Activated T-cell treated with anti-CD3 and anti-CD28 coated beads, Interleukin-2, amount 50 U/mL, for 1 hour (primary cell): ENCODE results near the gene NANOS3.

Source experiments
- DNase-seq: peaks from one replicate; pipeline ENCODE4 v3.0.0-alpha.2; 2020

Gene NANOS3

DNA sequence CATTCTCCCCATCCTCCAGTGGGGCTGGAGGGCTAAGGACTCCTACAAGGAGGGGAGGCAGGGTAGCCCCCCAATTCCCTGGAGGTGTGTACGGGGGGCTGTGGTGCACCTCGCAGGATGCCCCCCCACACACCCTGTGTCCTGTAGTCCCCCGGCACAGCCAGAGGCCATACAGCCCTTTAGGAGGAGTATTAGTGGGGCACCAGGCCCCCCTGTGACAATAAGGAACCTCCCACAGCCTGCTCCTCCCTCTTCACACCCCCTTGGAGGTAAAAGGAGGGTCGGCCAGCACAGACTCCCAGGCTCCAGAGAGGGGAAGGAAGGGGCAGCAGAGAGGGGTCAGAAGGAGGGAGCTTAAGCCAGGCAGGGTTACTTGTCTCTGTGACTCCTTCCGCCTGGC lies at the start of gene NANOS3:
Gene NANOS3, plus strand, starts transcription at position 301 of the 400 bp plus-strand sequence. CDS start 115 bp downstream, outside the sequence.
- DNase-seq: no peak

- DNase-seq: no peak
Observed at GRCh38 chr19:13827656-13828055, 49.3 kb upstream of the NANOS3 start.

- DNase-seq: peak; percentile 54
Observed at GRCh38 chr19:13830114-13830740, 46.7 kb upstream of the NANOS3 start.

GRCh38 chr19:13830741-13831536 lies 46.0 kb upstream of the NANOS3 start:
- DNase-seq: peak; percentile 59

DNA sequence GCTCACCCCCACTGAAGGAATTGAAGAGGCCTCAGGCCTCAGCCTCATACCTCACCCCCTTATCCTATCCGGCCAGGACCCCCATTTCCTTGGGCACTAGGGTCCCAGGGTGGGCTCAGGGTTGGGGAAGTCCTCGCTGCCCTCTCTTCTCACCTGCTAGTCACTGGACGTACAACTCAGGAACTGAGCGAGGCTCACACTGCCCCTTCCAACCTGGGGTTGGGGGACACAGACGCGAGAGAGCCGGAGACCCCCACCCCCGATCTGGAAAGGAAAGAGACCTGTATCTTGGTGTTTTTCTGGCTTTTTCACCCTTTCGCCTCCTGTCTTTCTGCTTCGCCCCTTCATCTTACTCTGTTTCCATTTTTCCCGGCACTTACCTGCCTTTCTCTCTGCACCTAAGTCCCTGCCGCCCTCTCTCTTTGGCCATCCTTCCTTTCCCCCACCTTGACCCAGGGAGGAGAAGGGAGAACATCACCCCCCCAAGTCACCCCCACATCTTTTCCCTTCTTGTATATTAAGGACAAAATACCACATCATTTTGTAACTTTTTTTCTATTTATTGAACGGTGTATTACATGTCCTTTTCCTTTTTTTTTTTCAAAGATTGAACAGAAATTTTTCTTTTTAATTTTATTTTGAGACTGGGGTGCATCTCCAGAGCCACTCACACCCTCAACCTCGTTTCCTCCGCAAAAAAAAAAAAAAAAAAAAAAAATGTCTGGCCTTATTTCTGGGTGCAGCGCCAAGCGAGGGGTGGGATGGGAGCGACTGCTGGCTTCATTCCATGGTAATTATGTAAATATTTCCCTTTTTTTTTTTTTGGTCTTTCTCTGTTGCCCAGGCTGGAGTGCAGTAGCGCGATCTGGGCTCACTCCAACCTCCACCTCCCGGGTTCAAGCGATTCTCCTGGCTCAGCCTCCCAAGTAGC lies 45.1 kb upstream of the NANOS3 start:
- DNase-seq: no peak

GRCh38 chr19:13833330-13834243 lies 43.3 kb upstream of the NANOS3 start:
- peak; percentile 96 for DNase-seq

GRCh38 chr19:13834244-13835069 lies 42.5 kb upstream of the NANOS3 start:
- DNase-seq: peak; percentile 58

DNA sequence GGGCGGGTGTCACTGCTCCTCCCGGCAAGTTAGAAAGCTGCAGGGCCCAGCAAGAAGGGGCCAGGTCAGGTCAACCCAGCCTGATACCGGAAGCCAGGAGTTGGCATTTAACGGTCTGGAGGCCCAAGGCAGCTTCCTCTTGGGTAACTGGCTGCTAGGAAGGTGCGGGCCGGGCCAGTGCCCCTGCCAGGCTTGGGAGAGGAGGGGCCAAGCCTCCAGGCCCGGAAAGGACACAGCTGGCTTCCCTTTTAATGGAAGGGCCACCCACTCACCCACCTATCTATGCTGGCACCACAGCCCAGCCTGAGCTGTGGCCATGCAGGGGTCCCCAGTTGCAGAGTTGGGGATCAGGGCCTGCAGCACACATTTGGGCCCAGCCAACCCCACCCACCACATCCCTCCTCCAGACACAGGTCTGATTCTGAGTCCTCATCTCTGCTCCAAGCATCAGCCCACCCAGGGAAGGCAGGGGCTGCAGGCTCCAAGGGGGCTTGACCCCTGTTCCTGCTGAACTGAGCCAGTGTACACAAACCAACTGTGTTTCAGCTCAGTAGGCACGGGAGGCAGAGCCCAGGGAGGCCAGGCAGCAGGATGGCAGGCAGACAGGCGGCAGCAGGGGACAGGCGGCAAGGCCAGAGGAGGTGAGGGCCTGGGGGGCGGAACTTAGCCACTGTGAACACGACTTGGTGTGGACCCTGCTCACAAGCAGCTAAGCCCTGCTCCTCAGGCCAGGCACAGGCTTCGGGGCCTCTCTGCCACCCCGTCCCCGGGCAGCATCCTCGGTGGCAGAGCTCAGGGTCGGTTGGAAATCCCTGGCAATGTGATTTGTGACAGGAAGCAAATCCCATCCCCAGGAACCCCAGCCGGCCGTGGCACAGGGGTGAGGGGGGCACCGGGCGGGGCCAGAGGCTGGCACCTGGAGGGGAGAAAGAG lies 40.9 kb upstream of the NANOS3 start:
- DNase-seq: peak; percentile 56

GRCh38 chr19:13838435-13839129 lies 38.4 kb upstream of the NANOS3 start:
- no peak for DNase-seq

DNA sequence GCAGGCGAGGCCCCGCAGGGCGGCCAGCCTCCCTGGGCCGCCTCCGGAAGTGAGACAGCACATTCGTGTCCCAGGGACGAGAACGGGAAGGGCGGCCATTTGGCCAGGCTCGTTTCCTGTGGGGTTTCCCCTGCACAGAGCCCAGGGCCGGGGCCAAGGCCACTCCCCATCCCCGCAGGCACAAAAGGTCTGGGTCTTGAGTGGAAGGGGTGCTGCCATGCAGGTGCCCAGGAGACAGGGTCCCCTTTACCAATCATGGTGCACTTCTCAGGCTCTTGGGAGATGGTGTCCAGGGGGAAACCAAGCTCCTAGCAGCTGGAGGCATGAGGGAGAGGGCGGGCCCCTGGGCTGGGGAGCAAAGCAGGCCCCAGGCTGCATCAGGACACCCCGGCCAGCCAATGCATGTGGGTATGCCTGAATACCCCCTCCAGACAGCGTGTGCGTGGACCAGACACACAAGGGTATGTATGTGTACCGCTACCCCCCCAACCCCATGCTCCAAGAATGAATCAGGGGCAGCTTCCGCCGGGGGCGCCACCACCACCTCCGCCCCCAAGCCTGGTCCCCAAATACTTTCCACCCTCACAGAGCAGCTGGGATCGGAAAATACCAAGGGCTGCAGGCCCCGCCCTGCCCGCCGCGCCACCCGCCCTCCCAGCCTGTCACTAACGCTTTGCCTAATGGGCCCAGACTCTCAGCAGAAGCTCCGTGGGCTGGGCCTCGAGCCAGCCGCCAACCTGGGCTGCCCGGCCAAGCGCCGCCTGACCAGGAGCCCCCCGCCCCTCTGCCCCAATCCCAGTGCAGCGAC lies 37.6 kb upstream of the NANOS3 start:
- peak; percentile 87 for DNase-seq

GRCh38 chr19:13839938-13840304 lies 37.0 kb upstream of the NANOS3 start:
- DNase-seq: no peak

DNA sequence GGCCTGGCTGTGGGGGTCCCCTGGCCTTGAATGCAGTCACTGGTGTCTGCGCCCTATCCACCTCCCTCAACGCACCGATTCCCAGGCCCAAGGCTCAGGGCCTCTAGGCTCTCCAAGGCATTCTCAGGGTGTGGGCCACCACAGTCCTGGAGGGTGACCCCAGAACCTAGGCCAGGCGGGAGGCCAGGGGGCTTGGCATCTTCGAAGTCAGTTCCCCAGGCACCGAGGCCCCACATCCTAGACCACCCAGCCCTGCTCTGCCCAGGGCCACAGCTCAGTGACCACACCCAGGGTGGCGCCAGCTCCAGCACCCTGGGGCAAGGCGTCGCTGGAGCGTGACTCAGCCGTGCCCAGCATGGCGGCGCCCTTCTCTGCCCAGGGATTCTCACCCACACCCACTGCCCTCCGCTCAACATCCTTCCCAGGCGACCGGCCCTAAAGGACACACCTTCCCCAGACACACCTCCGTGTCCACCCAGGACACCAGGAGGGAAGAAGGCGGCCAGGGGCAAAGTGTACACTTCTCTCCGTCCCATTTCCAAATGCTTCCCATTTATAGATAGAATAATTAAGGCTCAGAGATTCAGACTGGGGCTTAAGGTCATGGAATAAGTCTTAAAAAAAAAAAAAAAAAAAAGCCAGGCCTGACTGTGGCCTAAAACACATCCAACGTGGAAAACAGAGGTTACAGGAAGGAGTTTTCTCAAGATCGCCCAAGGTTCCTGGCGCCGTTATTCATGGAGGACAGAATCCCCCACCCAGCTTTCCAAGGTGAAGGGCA lies 36.4 kb upstream of the NANOS3 start:
- DNase-seq: peak; percentile 68

GRCh38 chr19:13841086-13841961 lies 35.6 kb upstream of the NANOS3 start:
- peak; percentile 65 for DNase-seq

GRCh38 chr19:13841962-13842290 lies 35.0 kb upstream of the NANOS3 start:
- DNase-seq: no peak

- DNase-seq: peak; percentile 84
Observed at GRCh38 chr19:13842291-13843103, 34.4 kb upstream of the NANOS3 start.
